GM18505 (cell line): ENCODE results near the gene PSMG4.

ENCODE experiments used
- ATAC-seq: cut with Tn5 transposase; IDR thresholded peaks from one replicate; pipeline ENCODE4 v1.9.1; 2021; ENCODE audit not compliant: unreplicated experiment
- POLR2A ChIP-seq: IDR thresholded peaks from 4 replicates; pipeline ENCODE4 v1.6.1; 2011; ENCODE audit warnings: borderline replicate concordance; ENCODE audit not compliant: insufficient read depth, insufficient read length; ENCODE audit errors: extremely low read depth

Gene PSMG4

GRCh38 chr6:3297909-3298308 is 39.2 kb downstream of the PSMG4 start:
- no peak for TF ChIP-seq POLR2A
- no peak for ATAC-seq

GRCh38 chr6:3299221-3299620 is 40.5 kb downstream of the PSMG4 start:
- ATAC-seq: no peak
- TF ChIP-seq POLR2A: no peak

- no peak for ATAC-seq
- no peak for TF ChIP-seq POLR2A
Observed at GRCh38 chr6:3301506-3301905, 42.8 kb downstream of the PSMG4 start.

GRCh38 chr6:3303795-3304411 is 45.2 kb downstream of the PSMG4 start:
- no peak for ATAC-seq
- TF ChIP-seq POLR2A: no peak

GRCh38 chr6:3304500-3305215 is 45.9 kb downstream of the PSMG4 start:
- no peak for ATAC-seq
- no peak for TF ChIP-seq POLR2A

- TF ChIP-seq POLR2A: no peak
- no peak for ATAC-seq
Observed at GRCh38 chr6:3305216-3305565, 46.4 kb downstream of the PSMG4 start.

GRCh38 chr6:3305831-3306230 is 47.1 kb downstream of the PSMG4 start:
- TF ChIP-seq POLR2A: no peak
- no peak for ATAC-seq

GRCh38 chr6:3306848-3307247 is 48.1 kb downstream of the PSMG4 start:
- no peak for ATAC-seq
- TF ChIP-seq POLR2A: no peak

- ATAC-seq: no peak
- no peak for TF ChIP-seq POLR2A
Observed at GRCh38 chr6:3307436-3307835, 48.7 kb downstream of the PSMG4 start.

GRCh38 chr6:3308106-3308505 is 49.4 kb downstream of the PSMG4 start:
- TF ChIP-seq POLR2A: no peak
- ATAC-seq: no peak

- no peak for TF ChIP-seq POLR2A
- ATAC-seq: no peak
Observed at GRCh38 chr6:3309391-3310050, 50.8 kb downstream of the PSMG4 start.

GRCh38 chr6:3310051-3310448 is 51.3 kb downstream of the PSMG4 start:
- ATAC-seq: no peak
- no peak for TF ChIP-seq POLR2A

- ATAC-seq: no peak
- TF ChIP-seq POLR2A: no peak
Observed at GRCh38 chr6:3310703-3311102, 52.0 kb downstream of the PSMG4 start.

GRCh38 chr6:3311826-3312225 is 53.1 kb downstream of the PSMG4 start:
- no peak for TF ChIP-seq POLR2A
- no peak for ATAC-seq

- no peak for ATAC-seq
- TF ChIP-seq POLR2A: no peak
Observed at GRCh38 chr6:3312604-3313231, 54.0 kb downstream of the PSMG4 start.

- TF ChIP-seq POLR2A: no peak
- ATAC-seq: no peak
Observed at GRCh38 chr6:3314176-3314575, 55.4 kb downstream of the PSMG4 start.
